Mesendoderm (in vitro differentiated cells): ENCODE results near the gene BTBD17.

Experiments
- DNase-seq: peaks from one replicate; pipeline ENCODE4 v3.0.0; 2013
- H2AK5ac ChIP-seq: 2 replicates; pipeline ENCODE4 v1.6.1; 2013; ENCODE audit warnings: low read length, inconsistent platforms
- H2BK120ac ChIP-seq: 2 replicates; pipeline ENCODE4 v1.6.1; 2013; ENCODE audit warnings: low read depth, mild to moderate bottlenecking, low read length, moderate library complexity, mixed read lengths
- H2BK15ac ChIP-seq: replicated peaks from 2 replicates; pipeline ENCODE4 v1.6.1; 2013; ENCODE audit warnings: low read depth, mild to moderate bottlenecking, moderate library complexity
- H2BK5ac ChIP-seq: 2 replicates; pipeline ENCODE4 v1.6.1; 2013; ENCODE audit warnings: low read length, inconsistent platforms
- H3K18ac ChIP-seq: 2 replicates; pipeline ENCODE4 v1.6.1; 2013; ENCODE audit warnings: mild to moderate bottlenecking, low read length, mixed read lengths
- H3K23ac ChIP-seq: one replicate; pipeline ENCODE4 v1.6.1; 2013; ENCODE audit warnings: low read length
- H3K27ac ChIP-seq: 2 replicates; pipeline ENCODE4 v1.5.1; 2013; ENCODE audit warnings: low read depth, mild to moderate bottlenecking, inconsistent platforms, low read length, moderate library complexity
- H3K27me3 ChIP-seq: 2 replicates; pipeline ENCODE4 v1.6.1; 2013; ENCODE audit warnings: low read length, control low read depth, mild to moderate bottlenecking, inconsistent platforms; ENCODE audit not compliant: insufficient read depth, poor library complexity
- H3K36me3 ChIP-seq: 2 replicates; pipeline ENCODE4 v1.6.1; 2013; ENCODE audit warnings: low read length, inconsistent platforms; ENCODE audit not compliant: control insufficient read depth, insufficient read depth
- H3K4ac ChIP-seq: one replicate; pipeline ENCODE4 v1.6.1; 2013; ENCODE audit warnings: low read depth, mild to moderate bottlenecking, low read length, moderate library complexity
- H3K4me1 ChIP-seq: 2 replicates; pipeline ENCODE4 v1.6.1; 2013; ENCODE audit warnings: low read depth, low read length, inconsistent platforms; ENCODE audit not compliant: control insufficient read depth
- H3K4me2 ChIP-seq: 2 replicates; pipeline ENCODE4 v1.6.1; 2013; ENCODE audit warnings: low read length
- H3K4me3 ChIP-seq: 2 replicates; pipeline ENCODE4 v1.5.1; 2013; ENCODE audit warnings: mild to moderate bottlenecking, low read length
- H3K56ac ChIP-seq: one replicate; pipeline ENCODE4 v1.6.1; 2013; ENCODE audit warnings: low read length
- H3K79me1 ChIP-seq: 2 replicates; pipeline ENCODE4 v1.6.1; 2013; ENCODE audit warnings: low read length, inconsistent platforms
- H3K79me2 ChIP-seq: 2 replicates; pipeline ENCODE4 v1.6.1; 2013; ENCODE audit warnings: mild to moderate bottlenecking, low read length; ENCODE audit not compliant: control insufficient read depth, insufficient read depth
- H3K9ac ChIP-seq: 2 replicates; pipeline ENCODE4 v1.6.1; 2013; ENCODE audit warnings: low read length, inconsistent platforms
- H4K5ac ChIP-seq: one replicate; pipeline ENCODE4 v1.6.1; 2013; ENCODE audit warnings: low read length
- H4K8ac ChIP-seq: one replicate; pipeline ENCODE4 v1.6.1; 2013; ENCODE audit warnings: low read depth, mild to moderate bottlenecking, control low read depth, low read length, moderate library complexity
- WGBS: extraction: QIAGEN DNeasy Blood & Tissue Kit; methylation state at CpG from one replicate; pipeline ENCODE4 v1.1.7; 2013; ENCODE audit warnings: low lambda C conversion rate, missing lambda C conversion rate; ENCODE audit not compliant: insufficient coverage; ENCODE audit errors: extremely low coverage; 5-methylcytosine and 5-hydroxymethylcytosine counted together

The BTBD17 gene

DNA sequence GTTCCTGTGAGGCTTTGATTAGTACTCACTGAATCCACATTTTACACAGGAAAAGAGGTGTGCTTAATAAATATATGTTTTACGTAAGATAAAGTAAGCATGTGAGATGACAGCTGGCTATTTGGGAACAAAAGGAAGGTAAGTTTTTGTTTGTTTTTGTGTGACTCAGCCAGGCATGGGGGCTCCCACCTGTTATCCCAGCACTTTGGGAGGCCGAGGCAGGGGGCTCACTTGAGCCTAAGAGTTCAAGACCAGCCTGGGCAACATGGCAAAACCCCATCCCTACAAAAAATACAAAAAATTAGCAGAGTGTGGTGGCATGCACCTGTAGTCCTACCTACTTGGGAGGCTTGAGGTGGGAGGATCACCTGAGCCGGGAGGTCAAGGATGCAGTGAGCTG is 23.5 kb upstream of the BTBD17 start:
- H2BK120ac ChIP-seq, result no peak overlapping the region

GRCh38 chr17:74383141-74383540 is 21.5 kb upstream of the BTBD17 start:
- Histone ChIP-seq H3K23ac (no peak overlapping the region), H3K27me3 (no peaks in the 10 kb centered on the region), H3K36me3 (no peaks in the 10 kb centered on the region), H3K4me3 (no peak overlapping the region), H3K79me2 (no peaks in the 10 kb centered on the region), H3K56ac (no peak overlapping the region), H4K5ac (no peak overlapping the region), H2BK15ac (no peak overlapping the region), H3K9ac (no peak overlapping the region), H4K8ac (no peak overlapping the region), H2BK5ac (no peak overlapping the region), H3K18ac (no peak overlapping the region), H2BK120ac (no peak overlapping the region), H3K79me1 (no peaks in the 10 kb centered on the region), H3K4me1 (peaks cover 2% of the 10 kb centered on the region), H3K4me2 (no peak overlapping the region), H3K27ac (no peak overlapping the region), H2AK5ac (no peak overlapping the region), H3K4ac (no peak overlapping the region)
- no peak for DNase-seq
- WGBS, result no CpG with 5 or more reads among the region's 5 CpGs

More for the DNA sequence above, 23.5 kb upstream of the BTBD17 start:
- Histone ChIP-seq H3K4ac (no peak overlapping the region), H4K5ac (no peak overlapping the region), H2BK5ac (no peak overlapping the region), H3K36me3 (no peaks in the 10 kb centered on the region), H3K23ac (no peak overlapping the region), H3K79me2 (no peaks in the 10 kb centered on the region), H4K8ac (no peak overlapping the region), H3K4me3 (no peak overlapping the region), H2BK15ac (no peak overlapping the region), H3K18ac (no peak overlapping the region), H3K79me1 (no peaks in the 10 kb centered on the region), H3K4me2 (no peak overlapping the region), H3K9ac (no peak overlapping the region), H3K27me3 (no peaks in the 10 kb centered on the region), H2AK5ac (no peak overlapping the region), H3K4me1 (peaks cover 2% of the 10 kb centered on the region), H3K27ac (no peak overlapping the region), H3K56ac (no peak overlapping the region)
- WGBS, result no CpG with 5 or more reads among the region's 3 CpGs
- DNase-seq, result no peak

DNA sequence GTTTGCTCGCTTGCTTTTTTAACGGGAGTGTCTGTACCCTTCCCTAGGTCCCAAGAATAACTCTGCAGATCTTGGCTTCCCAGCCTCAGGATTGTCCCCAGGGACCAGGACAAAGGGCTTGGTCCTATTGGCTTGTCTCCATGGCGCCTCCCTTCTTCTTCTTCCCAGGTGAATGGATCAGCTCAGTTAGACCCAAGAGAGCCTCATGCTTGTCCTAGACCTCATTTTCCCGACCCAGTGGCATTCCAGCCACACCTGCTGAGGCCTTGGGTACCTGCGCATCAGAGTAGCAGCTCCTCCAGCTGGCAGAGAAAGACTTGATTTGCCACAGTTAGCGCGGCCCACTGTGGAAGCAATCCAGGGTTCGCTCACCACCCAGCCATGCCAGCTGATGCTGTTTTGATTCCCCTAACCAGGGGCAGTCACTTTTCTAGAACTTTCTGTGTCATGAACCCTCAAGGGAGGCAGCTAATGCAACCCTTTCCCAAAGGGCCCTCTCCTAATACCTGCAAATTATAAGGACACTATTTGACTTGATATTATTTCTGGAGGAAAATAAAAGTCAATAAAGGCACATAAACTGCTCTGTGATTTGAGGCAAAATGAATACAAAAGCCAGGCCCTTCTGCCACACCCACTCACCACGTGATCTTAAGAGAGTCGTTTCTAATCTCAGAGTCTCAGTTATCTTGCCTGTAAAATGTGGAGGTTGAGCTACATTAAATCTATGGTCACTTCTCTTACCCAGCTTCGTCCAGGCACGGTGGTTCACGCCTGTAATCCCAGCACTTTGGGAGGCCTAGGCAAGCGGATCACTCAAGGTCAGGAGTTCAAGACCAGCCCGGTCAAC is 19.5 kb upstream of the BTBD17 start:
- Histone ChIP-seq H2BK15ac (no peak overlapping the region), H3K79me2 (no peaks in the 10 kb centered on the region), H3K27ac (no peak overlapping the region), H2AK5ac (no peak overlapping the region), H4K8ac (no peak overlapping the region), H3K4ac (no peak overlapping the region), H3K27me3 (no peaks in the 10 kb centered on the region), H3K9ac (no peak overlapping the region), H3K36me3 (no peaks in the 10 kb centered on the region), H3K4me2 (no peak overlapping the region), H4K5ac (no peak overlapping the region), H2BK5ac (no peak overlapping the region), H3K56ac (no peak overlapping the region), H3K79me1 (no peaks in the 10 kb centered on the region), H2BK120ac (no peak overlapping the region), H3K4me3 (no peak overlapping the region), H3K23ac (no peak overlapping the region), H3K18ac (no peak overlapping the region), H3K4me1 (peaks cover 2% of the 10 kb centered on the region)
- DNase-seq, result no peak
- no CpG with 5 or more reads among the region's 15 CpGs for WGBS

DNA sequence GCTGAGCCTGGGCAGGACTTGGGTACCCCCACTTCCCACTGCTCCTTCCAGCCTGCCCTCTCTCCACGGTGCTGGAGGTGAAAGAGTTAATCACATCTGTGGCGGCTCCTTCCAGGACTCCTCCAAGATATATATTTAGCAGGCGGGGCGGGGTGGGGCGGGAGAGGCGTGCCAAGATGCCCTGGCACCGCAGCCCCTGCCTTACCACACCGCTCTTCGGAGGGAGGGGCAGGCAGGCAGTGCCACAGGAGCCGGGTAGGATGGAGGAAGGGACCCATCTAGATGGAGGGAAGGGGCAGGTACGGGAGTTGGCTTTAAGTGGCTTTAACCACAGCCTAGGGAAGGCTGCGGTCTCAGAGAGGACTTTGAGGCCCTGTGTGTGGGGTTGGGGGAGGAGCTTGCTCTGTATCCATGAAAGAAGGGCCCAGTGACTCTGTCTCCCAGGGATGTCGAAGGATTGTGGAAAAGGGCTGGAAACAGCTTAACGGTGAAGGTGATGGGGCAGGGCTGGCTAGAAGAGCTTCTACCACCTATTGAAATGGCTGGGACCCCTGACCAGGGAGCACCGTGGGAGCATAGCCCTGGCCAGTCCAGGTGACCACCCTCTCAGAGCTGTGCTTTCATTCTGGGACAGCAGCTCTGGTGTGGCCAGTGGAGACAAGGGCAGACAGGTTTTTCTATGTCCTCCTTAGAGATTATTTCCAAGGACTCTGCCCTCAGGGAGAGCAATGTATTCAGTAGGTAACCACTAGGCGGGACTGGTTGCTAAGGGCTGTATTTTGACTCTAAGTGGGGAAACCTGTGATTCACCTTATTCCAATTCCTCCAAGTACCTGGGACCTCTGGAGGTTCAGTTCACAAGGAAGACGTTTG is 18.7 kb upstream of the BTBD17 start:
- no peak overlapping the region for H3K4me3 ChIP-seq
- DNase-seq, result peak; percentile 79
- peak overlapping the region; percentile 55 for H3K9ac ChIP-seq
- H4K5ac ChIP-seq, result no peak overlapping the region
- H3K27me3 ChIP-seq, result no peaks in the 10 kb centered on the region
- peak overlapping the region; percentile 64 for H3K4me2 ChIP-seq
- H4K8ac ChIP-seq, result no peak overlapping the region
- no peak overlapping the region for H2AK5ac ChIP-seq
- H3K79me2 ChIP-seq, result no peaks in the 10 kb centered on the region
- H2BK120ac ChIP-seq, result no peak overlapping the region
- no peaks in the 10 kb centered on the region for H3K36me3 ChIP-seq
- H2BK5ac ChIP-seq, result no peak overlapping the region
- no peak overlapping the region for H3K18ac ChIP-seq
- H3K56ac ChIP-seq, result peak overlapping the region; percentile 73
- H3K23ac ChIP-seq, result no peak overlapping the region
- peaks cover 2% of the 10 kb centered on the region for H3K4me1 ChIP-seq
- no peak overlapping the region for H3K4ac ChIP-seq
- no peak overlapping the region for H3K27ac ChIP-seq
- H3K79me1 ChIP-seq, result no peaks in the 10 kb centered on the region
- no peak overlapping the region for H2BK15ac ChIP-seq
- no CpG with 5 or more reads among the region's 17 CpGs for WGBS

- no peak overlapping the region for H3K4ac ChIP-seq
- no peak overlapping the region for H2BK5ac ChIP-seq
- no peak overlapping the region for H3K18ac ChIP-seq
- no CpG with 5 or more reads among the region's 20 CpGs for WGBS
- H3K9ac ChIP-seq, result peak overlapping the region; percentile 55
- no peaks in the 10 kb centered on the region for H3K79me1 ChIP-seq
- no peak overlapping the region for H2BK15ac ChIP-seq
- H2BK120ac ChIP-seq, result no peak overlapping the region
- no peak overlapping the region for H4K8ac ChIP-seq
- H3K4me3 ChIP-seq, result no peak overlapping the region
- no peaks in the 10 kb centered on the region for H3K79me2 ChIP-seq
- H3K56ac ChIP-seq, result peak overlapping the region; percentile 73
- no peak overlapping the region for H2AK5ac ChIP-seq
- no peak overlapping the region for H3K23ac ChIP-seq
- H4K5ac ChIP-seq, result no peak overlapping the region
- H3K4me1 ChIP-seq, result peaks cover 2% of the 10 kb centered on the region
- no peaks in the 10 kb centered on the region for H3K36me3 ChIP-seq
- peak overlapping the region; percentile 64 for H3K4me2 ChIP-seq
- DNase-seq, result peak; percentile 89
- H3K27me3 ChIP-seq, result no peaks in the 10 kb centered on the region
- H3K27ac ChIP-seq, result no peak overlapping the region
Observed at GRCh38 chr17:74379495-74380085, 17.9 kb upstream of the BTBD17 start.
